Hematopoietic multipotent progenitor cell treated with erythropoietin and hydrocortisone succinate and interleukin-3 and kit ligand, for 15 days (in vitro differentiated cells): ENCODE data around the gene DOCK7.

ENCODE experiments used
- DNase-seq: peaks from one replicate; pipeline ENCODE4 v3.0.0-alpha.2; 2015; ENCODE audit warnings: low spot score

The DOCK7 gene

GRCh38 chr1:62417351-62417999, 270.7 kb downstream of the DOCK7 start:
- no peak for DNase-seq

GRCh38 chr1:62415687-62416086, 272.5 kb downstream of the DOCK7 start:
- DNase-seq, result no peak

- DNase-seq, result peak; percentile 64
These were observed 280.7 kb downstream of the DOCK7 start for GRCh38 chr1:62407398-62408009.

GRCh38 chr1:62406576-62406975, 281.6 kb downstream of the DOCK7 start:
- DNase-seq, result no peak

- DNase-seq, result no peak
These were observed 282.9 kb downstream of the DOCK7 start for GRCh38 chr1:62405247-62405646.
